GM10266 (cell line): ENCODE results near the gene ARHGAP24.
"Not testable (repeated sequence)": the region's sequence is repeated elsewhere in the genome, so short reads cannot be mapped to it uniquely, and the experiment has no call there.

Experiments
- DNase-seq: peaks from one replicate; pipeline ENCODE4 v3.0.0; 2012; ENCODE audit errors: extremely low spot score
- TF ChIP-seq, protein P1 (sequence below): IDR thresholded peaks from 2 replicates; pipeline ENCODE4 v1.5.1; 2012; ENCODE audit warnings: mild to moderate bottlenecking, low read depth; ENCODE audit not compliant: control insufficient read depth, insufficient read depth; ENCODE audit errors: missing control alignments

ARHGAP24 gene

DNA sequence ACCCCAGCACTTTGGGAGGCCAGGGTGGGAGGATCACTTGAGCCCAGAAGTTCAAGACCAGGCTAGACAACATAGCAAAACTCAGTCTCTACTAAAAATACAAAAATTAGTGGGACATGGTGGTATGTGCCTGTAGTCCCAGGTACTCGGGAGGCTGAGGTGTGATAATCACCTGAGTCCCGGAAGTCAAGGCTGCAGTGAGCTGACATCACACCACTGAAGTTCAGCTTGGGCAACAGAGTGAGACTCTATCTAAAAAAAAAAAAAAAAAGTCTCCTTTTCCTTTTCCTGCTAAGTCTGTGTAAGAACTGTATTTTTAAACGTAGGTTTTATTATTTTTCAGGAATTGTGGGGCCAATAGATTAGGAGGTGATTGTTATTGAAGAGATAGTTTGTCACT is 356.7 kb downstream of the ARHGAP24 start:
- TF ChIP-seq, protein P1, sequence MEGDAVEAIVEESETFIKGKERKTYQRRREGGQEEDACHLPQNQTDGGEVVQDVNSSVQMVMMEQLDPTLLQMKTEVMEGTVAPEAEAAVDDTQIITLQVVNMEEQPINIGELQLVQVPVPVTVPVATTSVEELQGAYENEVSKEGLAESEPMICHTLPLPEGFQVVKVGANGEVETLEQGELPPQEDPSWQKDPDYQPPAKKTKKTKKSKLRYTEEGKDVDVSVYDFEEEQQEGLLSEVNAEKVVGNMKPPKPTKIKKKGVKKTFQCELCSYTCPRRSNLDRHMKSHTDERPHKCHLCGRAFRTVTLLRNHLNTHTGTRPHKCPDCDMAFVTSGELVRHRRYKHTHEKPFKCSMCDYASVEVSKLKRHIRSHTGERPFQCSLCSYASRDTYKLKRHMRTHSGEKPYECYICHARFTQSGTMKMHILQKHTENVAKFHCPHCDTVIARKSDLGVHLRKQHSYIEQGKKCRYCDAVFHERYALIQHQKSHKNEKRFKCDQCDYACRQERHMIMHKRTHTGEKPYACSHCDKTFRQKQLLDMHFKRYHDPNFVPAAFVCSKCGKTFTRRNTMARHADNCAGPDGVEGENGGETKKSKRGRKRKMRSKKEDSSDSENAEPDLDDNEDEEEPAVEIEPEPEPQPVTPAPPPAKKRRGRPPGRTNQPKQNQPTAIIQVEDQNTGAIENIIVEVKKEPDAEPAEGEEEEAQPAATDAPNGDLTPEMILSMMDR = no peak
- DNase-seq = no peak

DNA sequence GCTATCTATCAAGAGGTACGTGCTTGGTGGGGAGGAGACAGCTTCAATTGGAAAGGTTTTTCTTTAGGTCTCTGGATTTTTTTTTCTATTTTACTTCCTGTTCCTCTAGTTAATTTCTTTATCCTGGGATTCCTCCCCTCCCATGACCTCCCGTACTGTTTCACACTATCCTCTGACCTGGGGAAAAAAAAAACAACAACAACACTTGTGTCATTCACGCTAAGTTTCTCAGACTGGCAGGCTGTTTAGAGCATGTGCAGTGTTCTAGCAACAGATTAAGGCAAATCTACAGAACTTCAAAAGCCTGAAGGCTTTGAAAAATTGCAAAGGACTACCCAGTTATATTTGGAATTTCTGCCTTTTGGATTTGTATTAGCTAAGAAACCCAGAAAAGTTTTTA is 358.4 kb downstream of the ARHGAP24 start:
- TF ChIP-seq, protein P1 = no peak
- no peak for DNase-seq

DNA sequence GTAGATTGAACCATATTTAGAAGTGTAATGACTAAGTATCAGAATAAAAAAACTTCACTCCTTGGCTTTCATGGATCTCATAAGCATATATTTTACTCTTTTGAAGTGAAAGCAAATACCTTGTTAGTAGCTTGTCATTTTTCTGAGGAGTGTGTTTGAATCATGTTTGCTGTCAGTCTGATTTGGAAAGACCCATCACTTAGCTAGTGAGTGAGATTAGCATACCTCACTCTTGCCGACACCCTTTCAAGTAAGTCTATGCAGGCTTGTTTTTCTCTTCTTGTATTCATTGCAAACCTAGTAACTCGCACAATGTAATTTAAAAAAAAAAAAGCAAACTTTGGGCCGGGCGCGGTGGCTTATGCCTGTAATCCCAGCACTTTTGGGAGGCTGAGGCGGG is 360.0 kb downstream of the ARHGAP24 start:
- no peak for DNase-seq
- TF ChIP-seq, protein P1 = no peak

DNA sequence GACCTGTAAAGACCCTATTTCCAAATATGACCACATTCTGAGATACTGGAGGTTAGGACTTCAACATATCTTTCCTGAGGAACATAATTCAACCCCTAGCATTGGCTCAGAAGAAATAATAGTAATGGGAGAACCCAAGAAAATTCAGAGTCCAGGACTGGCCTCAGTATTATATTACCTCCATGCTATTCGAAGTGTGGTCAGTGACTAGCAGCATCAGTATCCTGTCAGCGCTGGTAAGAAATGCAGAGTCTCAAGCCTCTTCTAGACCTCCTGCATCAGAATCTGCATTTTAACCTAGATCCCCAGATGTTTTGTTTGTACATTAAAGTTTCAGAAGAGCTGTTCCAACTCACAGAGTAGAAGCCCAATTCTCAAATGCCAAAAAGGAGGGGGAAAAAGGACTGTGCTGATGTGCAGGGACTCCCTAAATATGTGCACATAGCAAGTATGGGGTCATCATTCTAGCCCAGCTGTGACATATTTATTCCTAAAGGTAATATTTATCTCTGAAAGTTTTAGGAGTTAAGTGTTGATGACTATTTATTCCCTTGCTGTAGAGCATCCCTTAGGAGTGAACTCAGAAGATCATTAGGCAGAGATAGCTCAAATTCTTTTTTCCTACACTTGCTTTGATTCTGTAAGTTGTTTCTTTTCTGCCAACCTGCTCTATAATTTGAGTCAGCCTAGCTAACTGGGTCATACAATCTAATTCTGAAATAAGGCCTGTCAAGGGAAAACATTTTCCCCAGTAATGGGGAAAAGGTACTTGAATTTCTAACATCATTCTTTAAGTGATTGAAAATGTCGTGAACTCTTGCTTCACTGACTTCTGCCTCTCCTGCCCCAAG is 361.9 kb downstream of the ARHGAP24 start:
- TF ChIP-seq, protein P1 = no peak
- DNase-seq = no peak

DNA sequence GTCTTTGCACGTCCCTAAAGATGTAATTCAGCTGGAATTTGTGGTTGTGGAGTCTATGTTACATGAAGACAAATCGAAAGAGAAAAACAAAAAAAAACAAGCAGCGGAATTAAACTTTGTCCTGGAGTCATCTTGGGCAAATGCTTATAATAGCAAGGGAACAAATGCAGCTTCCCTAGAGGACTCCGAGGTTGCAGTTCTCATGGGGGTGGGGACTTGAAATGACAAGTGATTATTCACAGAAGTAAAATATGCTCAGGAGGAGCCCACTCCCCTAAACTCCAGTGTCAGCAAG is 362.4 kb downstream of the ARHGAP24 start:
- TF ChIP-seq, protein P1 = no peak
- DNase-seq = no peak

DNA sequence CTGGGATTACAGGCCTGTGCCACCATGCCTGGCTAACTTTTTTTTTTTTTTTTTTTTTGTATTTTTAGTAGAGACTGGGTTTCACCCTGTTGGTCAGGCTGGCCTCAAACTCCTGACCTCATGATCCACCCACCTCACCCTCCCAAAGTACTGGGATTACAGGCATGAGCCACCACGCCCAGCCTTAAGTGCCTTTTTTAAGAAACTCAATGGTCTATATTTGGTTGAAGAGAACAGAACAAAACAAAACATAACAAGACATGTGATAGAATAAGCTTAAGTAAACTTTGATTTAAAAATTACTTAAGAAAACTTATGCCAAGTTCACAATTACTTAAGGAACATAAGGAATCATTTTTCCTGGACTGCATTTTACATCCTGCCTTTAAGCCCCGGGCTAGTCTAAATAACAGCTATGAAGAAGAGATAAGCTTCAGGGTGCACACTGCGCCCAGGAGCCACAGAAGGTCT is 365.1 kb downstream of the ARHGAP24 start:
- DNase-seq = not testable (repeated sequence)

DNA sequence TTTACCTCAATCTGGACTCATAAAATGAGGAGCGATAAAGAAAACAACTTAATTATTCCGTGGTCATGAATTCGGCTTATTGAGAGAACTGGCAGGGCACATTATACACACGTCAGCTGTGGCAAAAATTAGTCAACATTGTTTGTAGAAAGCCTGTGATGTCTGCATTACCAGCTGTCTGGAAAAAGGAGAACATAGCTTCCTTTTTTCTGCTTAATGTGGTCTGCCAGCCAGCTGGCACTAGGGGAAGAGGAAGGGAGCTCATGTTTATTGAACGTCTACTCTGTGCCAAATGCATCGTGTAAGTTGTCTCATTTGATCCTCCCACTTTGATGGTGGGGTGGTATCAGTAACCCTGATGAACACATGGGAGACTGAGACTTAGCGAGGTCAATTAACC is 367.6 kb downstream of the ARHGAP24 start:
- TF ChIP-seq, protein P1 = no peak
- no peak for DNase-seq

DNA sequence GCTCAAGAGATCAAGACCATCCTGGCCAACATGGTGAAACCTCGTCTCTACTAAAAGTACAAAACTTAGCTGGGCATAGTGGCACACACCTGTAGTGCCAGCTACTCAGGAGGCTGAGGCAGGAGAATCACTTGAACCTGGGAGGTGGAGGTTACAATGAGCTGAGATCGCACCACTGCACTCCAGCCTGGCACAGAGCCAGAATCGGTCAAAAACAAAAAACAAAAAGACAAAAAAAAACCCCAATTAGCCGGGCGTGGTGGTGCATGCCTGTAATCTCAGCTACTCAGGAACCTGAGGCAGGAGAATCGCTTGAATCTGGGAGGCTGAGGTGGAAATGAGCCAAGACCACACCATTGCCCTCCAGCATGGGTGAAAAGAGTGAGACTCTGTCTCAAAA is 378.8 kb downstream of the ARHGAP24 start:
- DNase-seq = not testable (repeated sequence)
